ENCODE results near the gene MYLK.

MYLK gene

GRCh38 chr3:123792473-123793201 is 91.5 kb downstream of the MYLK start:
- DNase-seq (ENCODE audit: low read depth in 3 of 3, low spot score in 1 of 3), result no peak

GRCh38 chr3:123791898-123792297 is 92.2 kb downstream of the MYLK start:
- no peak for DNase-seq (ENCODE audit: low read depth in 3 of 3, low spot score in 1 of 3)

GRCh38 chr3:123791417-123791816 is 92.7 kb downstream of the MYLK start:
- no peak for DNase-seq (ENCODE audit: low read depth in 3 of 3, low spot score in 1 of 3)

GRCh38 chr3:123791073-123791370 is 93.1 kb downstream of the MYLK start:
- no peak for DNase-seq (ENCODE audit: low read depth in 3 of 3, low spot score in 1 of 3)

GRCh38 chr3:123790254-123791072 is 93.7 kb downstream of the MYLK start:
- DNase-seq (ENCODE audit: low read depth in 3 of 3, low spot score in 1 of 3), result no peak

GRCh38 chr3:123789760-123790159 is 94.4 kb downstream of the MYLK start:
- no peak for DNase-seq (ENCODE audit: low read depth in 3 of 3, low spot score in 1 of 3)

GRCh38 chr3:123789160-123789559 is 95.0 kb downstream of the MYLK start:
- no peak for DNase-seq (ENCODE audit: low read depth in 3 of 3, low spot score in 1 of 3)

GRCh38 chr3:123788710-123789109 is 95.4 kb downstream of the MYLK start:
- DNase-seq (ENCODE audit: low read depth in 3 of 3, low spot score in 1 of 3), result no peak

- no peak for DNase-seq (ENCODE audit: low read depth in 3 of 3, low spot score in 1 of 3)
These were observed 97.0 kb downstream of the MYLK start for GRCh38 chr3:123787133-123787532.

- DNase-seq (ENCODE audit: low read depth in 3 of 3, low spot score in 1 of 3), result no peak
These were observed 98.5 kb downstream of the MYLK start for GRCh38 chr3:123785602-123786001.

- DNase-seq (ENCODE audit: low read depth in 3 of 3, low spot score in 1 of 3), result no peak
These were observed 100.3 kb downstream of the MYLK start for GRCh38 chr3:123783811-123784210.

GRCh38 chr3:123783050-123783689 is 101.0 kb downstream of the MYLK start:
- no peak for DNase-seq (ENCODE audit: low read depth in 3 of 3, low spot score in 1 of 3)

- no peak for DNase-seq (ENCODE audit: low read depth in 3 of 3, low spot score in 1 of 3)
These were observed 101.6 kb downstream of the MYLK start for GRCh38 chr3:123782488-123782887.

GRCh38 chr3:123781571-123782275 is 102.4 kb downstream of the MYLK start:
- no peak for DNase-seq (ENCODE audit: low read depth in 3 of 3, low spot score in 1 of 3)

- no peak for DNase-seq (ENCODE audit: low read depth in 3 of 3, low spot score in 1 of 3)
These were observed 103.0 kb downstream of the MYLK start for GRCh38 chr3:123781138-123781537.

- DNase-seq (ENCODE audit: low read depth in 3 of 3, low spot score in 1 of 3), result no peak
These were observed 103.5 kb downstream of the MYLK start for GRCh38 chr3:123780656-123781055.

- DNase-seq (ENCODE audit: low read depth in 3 of 3, low spot score in 1 of 3), result no peak
These were observed 104.4 kb downstream of the MYLK start for GRCh38 chr3:123779655-123780231.

GRCh38 chr3:123778991-123779622 is 105.0 kb downstream of the MYLK start:
- no peak for DNase-seq (ENCODE audit: low read depth in 3 of 3, low spot score in 1 of 3)

GRCh38 chr3:123778525-123778924 is 105.6 kb downstream of the MYLK start:
- DNase-seq (ENCODE audit: low read depth in 3 of 3, low spot score in 1 of 3), result no peak

- DNase-seq (ENCODE audit: low read depth in 3 of 3, low spot score in 1 of 3), result no peak
These were observed 107.9 kb downstream of the MYLK start for GRCh38 chr3:123776071-123776782.
